WTC11 (cell line): ENCODE results near the gene SCPEP1. TPM values are rescaled to one million over a fixed set of nuclear protein-coding genes. Genes with fewer than 3 reads are reported as not detected.
"Not testable (repeated sequence)": the region's sequence is repeated elsewhere in the genome, so short reads cannot be mapped to it uniquely, and the experiment has no call there.

ENCODE experiments used
- ATAC-seq: fragments of 200-7000 bp; cut with Tn5 transposase; 2 replicates; pipeline ENCODE4 v1.10.0; 2021; ENCODE audit warnings: mild to moderate bottlenecking, moderate library complexity
- CTCF ChIA-PET: fragments of 300-600 bp; sonication (Branson Sonifier 250); formaldehyde crosslinking; loops from one replicate; lab custom pipeline; 2021; ENCODE audit warnings: antibody characterized with exemption; lab: Charles Lee
- POLR2A ChIA-PET: fragments of 350-600 bp; sonication (Branson Sonifier 250); formaldehyde crosslinking; loops from one replicate; lab custom pipeline; 2021; ENCODE audit warnings: antibody characterized with exemption; lab: Charles Lee
- DNase-seq: peaks from one replicate; pipeline ENCODE4 v3.0.0; 2021; ENCODE audit warnings: low spot score
- H3K27ac Mint-ChIP-seq: 2 replicates; pipeline ENCODE4 v1.8.0; 2021; ENCODE audit warnings: mixed read lengths
- H3K27me3 Mint-ChIP-seq: 2 replicates; pipeline ENCODE4 v1.8.0; 2021; ENCODE audit warnings: low read depth, mild to moderate bottlenecking, moderate library complexity, mixed read lengths
- H3K36me3 Mint-ChIP-seq: 2 replicates; pipeline ENCODE4 v1.8.0; 2021; ENCODE audit warnings: mixed read lengths
- H3K4me1 Mint-ChIP-seq: 2 replicates; pipeline ENCODE4 v1.8.0; 2022; ENCODE audit warnings: mixed read lengths
- H3K4me3 Mint-ChIP-seq: 2 replicates; pipeline ENCODE4 v1.8.0; 2021; ENCODE audit warnings: mild to moderate bottlenecking, moderate library complexity, mixed read lengths
- H3K9me3 Mint-ChIP-seq: 2 replicates; pipeline ENCODE4 v1.8.0; 2021; ENCODE audit warnings: mixed read lengths
- CREM ChIP-seq: sonication (generic); formaldehyde crosslinking; IDR thresholded peaks from 2 replicates; pipeline ENCODE4 v1.8.1; 2022; ENCODE audit warnings: mild to moderate bottlenecking, missing genetic modification reagents, moderate library complexity
- E2F5 ChIP-seq: sonication (generic); formaldehyde crosslinking; IDR thresholded peaks from 2 replicates; pipeline ENCODE4 v1.8.1; 2022; ENCODE audit warnings: mild to moderate bottlenecking, moderate library complexity, missing genetic modification reagents
- EMX1 ChIP-seq: fragments of 250-450 bp; sonication (Bioruptor Pico); IDR thresholded peaks from 2 replicates; pipeline ENCODE4 v1.8.0; 2021; ENCODE audit warnings: mild to moderate bottlenecking
- ETV6 ChIP-seq: sonication (generic); formaldehyde crosslinking; IDR thresholded peaks from 2 replicates; pipeline ENCODE4 v1.8.1; 2022; ENCODE audit warnings: mild to moderate bottlenecking, missing genetic modification reagents
- FOXP1 ChIP-seq: sonication (generic); formaldehyde crosslinking; IDR thresholded peaks from 2 replicates; pipeline ENCODE4 v1.8.0; 2022; ENCODE audit warnings: missing genetic modification reagents, mild to moderate bottlenecking, moderate library complexity, borderline replicate concordance
- FOXP4 ChIP-seq: sonication (generic); formaldehyde crosslinking; IDR thresholded peaks from 2 replicates; pipeline ENCODE4 v1.8.0; 2022; ENCODE audit warnings: mild to moderate bottlenecking, missing genetic modification reagents
- HMGA2 ChIP-seq: fragments of 250-450 bp; sonication (Bioruptor Pico); IDR thresholded peaks from 2 replicates; pipeline ENCODE4 v1.4.0; 2021; ENCODE audit warnings: mild to moderate bottlenecking, moderate library complexity
- HMGXB4 ChIP-seq: sonication (generic); formaldehyde crosslinking; IDR thresholded peaks from 2 replicates; pipeline ENCODE4 v1.8.1; 2023; ENCODE audit warnings: mild to moderate bottlenecking, moderate library complexity, missing genetic modification reagents
- JAZF1 ChIP-seq: fragments of 250-450 bp; sonication (Bioruptor Pico); IDR thresholded peaks from 2 replicates; pipeline ENCODE4 v1.9.0; 2021; ENCODE audit warnings: moderate library complexity, mild to moderate bottlenecking, inconsistent platforms
- JUN ChIP-seq: sonication (generic); formaldehyde crosslinking; IDR thresholded peaks from 2 replicates; pipeline ENCODE4 v1.8.0; 2023; ENCODE audit warnings: mild to moderate bottlenecking, missing genetic modification reagents
- MXD4 ChIP-seq: fragments of 250-450 bp; sonication (Bioruptor Pico); IDR thresholded peaks from 2 replicates; pipeline ENCODE4 v1.8.0; 2021; ENCODE audit warnings: mild to moderate bottlenecking, moderate library complexity, borderline replicate concordance
- PRRX2 ChIP-seq: fragments of 250-450 bp; sonication (Bioruptor Pico); IDR thresholded peaks from 2 replicates; pipeline ENCODE4 v1.8.0; 2021; ENCODE audit warnings: mild to moderate bottlenecking
- SMAD3 ChIP-seq: sonication (generic); formaldehyde crosslinking; IDR thresholded peaks from 2 replicates; pipeline ENCODE4 v1.8.0; 2022; ENCODE audit warnings: missing genetic modification reagents, mild to moderate bottlenecking, borderline replicate concordance
- SMAD4 ChIP-seq: sonication (generic); formaldehyde crosslinking; IDR thresholded peaks from 2 replicates; pipeline ENCODE4 v1.8.0; 2022; ENCODE audit warnings: mild to moderate bottlenecking, missing genetic modification reagents
- TEAD1 ChIP-seq: sonication (generic); formaldehyde crosslinking; IDR thresholded peaks from 2 replicates; pipeline ENCODE4 v1.8.0; 2022; ENCODE audit warnings: mild to moderate bottlenecking, missing genetic modification reagents
- TP53 ChIP-seq: sonication (generic); formaldehyde crosslinking; IDR thresholded peaks from 2 replicates; pipeline ENCODE4 v1.8.1; 2023; ENCODE audit warnings: mild to moderate bottlenecking, missing genetic modification reagents
- USF1 ChIP-seq: sonication (generic); formaldehyde crosslinking; IDR thresholded peaks from 2 replicates; pipeline ENCODE4 v1.8.0; 2022; ENCODE audit warnings: mild to moderate bottlenecking, missing genetic modification reagents
- ZBTB21 ChIP-seq: sonication (generic); formaldehyde crosslinking; IDR thresholded peaks from 2 replicates; pipeline ENCODE4 v1.8.1; 2023; ENCODE audit warnings: mild to moderate bottlenecking, missing genetic modification reagents, borderline replicate concordance
- ZMAT4 ChIP-seq: fragments of 250-450 bp; sonication (Bioruptor Pico); IDR thresholded peaks from 2 replicates; pipeline ENCODE4 v1.9.0; 2021; ENCODE audit warnings: mild to moderate bottlenecking
- ZNF232 ChIP-seq: sonication (generic); formaldehyde crosslinking; IDR thresholded peaks from 2 replicates; pipeline ENCODE4 v1.8.0; 2022; ENCODE audit warnings: mild to moderate bottlenecking, missing genetic modification reagents
- total RNA-seq: library from RNA; stranded (reverse); gene quantifications from 3 replicates; pipeline ENCODE4 v1.2.3, GENCODE V29; 2021

Gene SCPEP1
- total RNA-seq, 1 experiment from 2014 or later, result 49.3 TPM

- H3K4me1 Mint-ChIP-seq, H3K27ac Mint-ChIP-seq, H3K36me3 Mint-ChIP-seq, H3K4me3 Mint-ChIP-seq, H3K9me3 Mint-ChIP-seq, ATAC-seq, DNase-seq, POLR2A ChIA-PET, H3K27me3 Mint-ChIP-seq: not testable (repeated sequence)
- CTCF ChIA-PET, result interaction anchor here (1.0 kb wide), 1 partner anchor 35 kb away, joined by 3 read pairs; no protein-coding TSS in a partner anchor
Measured at GRCh38 chr17:56965241-56965640, 12.7 kb upstream of the SCPEP1 start.

GRCh38 chr17:56965681-56966080 lies 12.2 kb upstream of the SCPEP1 start:
- H3K4me1 Mint-ChIP-seq, H3K27ac Mint-ChIP-seq, CTCF ChIA-PET, ATAC-seq, POLR2A ChIA-PET, H3K27me3 Mint-ChIP-seq, H3K9me3 Mint-ChIP-seq, H3K36me3 Mint-ChIP-seq, H3K4me3 Mint-ChIP-seq, DNase-seq: not testable (repeated sequence)

GRCh38 chr17:56966338-56966737 lies 11.6 kb upstream of the SCPEP1 start:
- CTCF ChIA-PET, result no interaction called here
- Mint-ChIP-seq H3K27me3 (no peaks in the 10 kb centered on the region), H3K27ac (no peak overlapping the region), H3K4me3 (no peak overlapping the region), H3K4me1 (peaks cover 3% of the 10 kb centered on the region), H3K36me3 (peaks cover 14% of the 10 kb centered on the region), H3K9me3 (peaks cover 15% of the 10 kb centered on the region)
- DNase-seq, result no peak
- POLR2A ChIA-PET, result no interaction called here
- ATAC-seq, result no peak
- no peak for TF ChIP-seq ZNF232 (CRISPR knock-in tag)
- TF ChIP-seq FOXP1, result no peak
- TF ChIP-seq MXD4 (CRISPR knock-in tag), result no peak
- no peak for TF ChIP-seq HMGXB4 (CRISPR knock-in tag)
- TF ChIP-seq SMAD3 (CRISPR knock-in tag), result no peak
- TF ChIP-seq TEAD1 (CRISPR knock-in tag), result no peak
- TF ChIP-seq SMAD4 (CRISPR knock-in tag), result no peak

- peaks cover 33% of the 10 kb centered on the region for H3K36me3 Mint-ChIP-seq
- H3K4me1 Mint-ChIP-seq, result peaks cover 16% of the 10 kb centered on the region
- POLR2A ChIA-PET, result no interaction called here
- TF ChIP-seq SMAD4 (CRISPR knock-in tag), result no peak
- no peak for TF ChIP-seq HMGA2
- no peak for TF ChIP-seq EMX1
- no peak for TF ChIP-seq ZMAT4 (CRISPR knock-in tag)
- TF ChIP-seq E2F5 (CRISPR knock-in tag), result no peak
- no peak for TF ChIP-seq USF1
- TF ChIP-seq JAZF1 (CRISPR knock-in tag), result no peak
- TF ChIP-seq TP53 (CRISPR knock-in tag), result no peak
- no peak for TF ChIP-seq PRRX2
- no peak for TF ChIP-seq CREM (CRISPR knock-in tag)
- TF ChIP-seq ETV6, result no peak
- no peak for TF ChIP-seq JUN (CRISPR knock-in tag)
- no peak for TF ChIP-seq FOXP4 (CRISPR knock-in tag)
- TF ChIP-seq ZBTB21 (CRISPR knock-in tag), result no peak
- no peak overlapping the region for H3K27ac Mint-ChIP-seq
- peaks cover 41% of the 10 kb centered on the region for H3K9me3 Mint-ChIP-seq
- H3K4me3 Mint-ChIP-seq, result no peak overlapping the region
- H3K27me3 Mint-ChIP-seq, result no peaks in the 10 kb centered on the region
- DNase-seq (no peak), ATAC-seq (no peak)
- CTCF ChIA-PET, result no interaction called here
Measured at GRCh38 chr17:56970974-56971373, 7.0 kb upstream of the SCPEP1 start.
